ENCODE measurements around the gene NDUFB10. TPM values are rescaled to one million over a fixed set of nuclear protein-coding genes. Genes with fewer than 3 reads are reported as not detected.

The NDUFB10 gene
- total and polyA plus RNA-seq, 4 donors = 93.9 to 195 (median 133) TPM

DNA sequence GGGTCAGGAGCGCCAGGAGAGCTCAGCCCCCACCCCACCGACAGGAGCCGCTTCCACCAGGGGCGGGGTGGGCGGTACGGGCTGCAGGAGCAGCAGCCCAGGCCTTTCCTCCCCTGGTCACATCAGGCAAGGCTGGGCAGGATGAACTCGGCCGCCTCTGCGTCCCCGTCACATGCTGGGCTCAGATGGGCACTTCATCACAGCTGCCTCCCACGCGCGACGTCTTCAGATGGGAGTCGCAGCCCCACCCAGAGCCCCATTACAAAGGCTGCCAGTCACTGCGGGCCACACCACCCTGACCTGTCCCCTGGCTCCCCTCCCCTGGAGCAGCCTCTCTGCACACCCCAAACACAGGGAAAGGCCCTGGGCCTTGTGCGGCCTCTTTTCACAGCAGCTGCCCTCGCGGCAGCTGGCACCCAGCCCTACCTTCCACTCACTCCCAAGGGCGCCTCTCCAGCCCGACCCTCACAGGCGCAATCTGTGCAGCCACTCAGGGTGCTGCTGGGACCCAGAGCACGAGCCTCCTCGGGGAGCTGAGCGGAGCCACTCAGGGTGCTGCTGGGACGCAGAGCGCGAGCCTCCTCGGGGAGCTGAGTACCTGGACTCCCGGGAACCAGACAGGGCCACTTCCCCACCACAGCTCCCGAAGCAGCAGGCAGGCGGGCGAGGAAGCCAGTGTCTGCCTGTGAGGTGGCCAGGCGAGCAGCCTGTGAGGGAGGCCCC is 45.6 kb downstream of the NDUFB10 start:
- Histone ChIP-seq H3K9me3 (ENCODE audit: control insufficient read depth in 4 of 4, low read length in 3 of 4) (no peaks in the 10 kb centered on the region), H3K36me3 (ENCODE audit: control insufficient read depth in 4 of 4, insufficient read depth in 3 of 4, low read depth in 1 of 4, low read length in 3 of 4) (peaks cover 14 to 34% (median 15%) of the 10 kb centered on the region in 4 donors), H3K27me3 (ENCODE audit: control insufficient read depth in 4 of 4, insufficient read depth in 4 of 4, low read length in 3 of 4) (no peaks in the 10 kb centered on the region), H3K4me3 (ENCODE audit: low read depth in 1 of 3, low read length in 3 of 3) (no peak overlapping the region), H3K4me1 (ENCODE audit: control insufficient read depth in 4 of 4, insufficient read depth in 4 of 4, low read length in 3 of 4) (peaks cover 36 to 52% (median 46%) of the 10 kb centered on the region in 4 donors), H3K9ac (ENCODE audit: low read depth in 1 of 2, low read length in 2 of 2) (no peak overlapping the region), H3K27ac (ENCODE audit: low read depth in 1 of 2, low read length in 2 of 2) (no peak overlapping the region)
- DNase-seq (ENCODE audit: low spot score) = no peak
- 82% methylated on average over 34 of the region's 34 CpGs for WGBS
- TF ChIP-seq HNF4G (IDR thresholded peaks at IDR 0.05) = no peak
- no peak for TF ChIP-seq EGR1 (IDR thresholded peaks at IDR 0.05; ENCODE audit: low read depth in 2 of 2)
- no peak for TF ChIP-seq HNF4A (conservative IDR thresholded peaks at IDR 0.05)
- no peak for TF ChIP-seq JUND (IDR thresholded peaks at IDR 0.05)
- TF ChIP-seq, protein P1, sequence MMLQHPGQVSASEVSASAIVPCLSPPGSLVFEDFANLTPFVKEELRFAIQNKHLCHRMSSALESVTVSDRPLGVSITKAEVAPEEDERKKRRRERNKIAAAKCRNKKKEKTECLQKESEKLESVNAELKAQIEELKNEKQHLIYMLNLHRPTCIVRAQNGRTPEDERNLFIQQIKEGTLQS (IDR thresholded peaks at IDR 0.05) = no peak
- no peak for TF ChIP-seq CTCF (IDR thresholded peaks at IDR 0.05; ENCODE audit: low read depth, low read length, missing input control)

DNA sequence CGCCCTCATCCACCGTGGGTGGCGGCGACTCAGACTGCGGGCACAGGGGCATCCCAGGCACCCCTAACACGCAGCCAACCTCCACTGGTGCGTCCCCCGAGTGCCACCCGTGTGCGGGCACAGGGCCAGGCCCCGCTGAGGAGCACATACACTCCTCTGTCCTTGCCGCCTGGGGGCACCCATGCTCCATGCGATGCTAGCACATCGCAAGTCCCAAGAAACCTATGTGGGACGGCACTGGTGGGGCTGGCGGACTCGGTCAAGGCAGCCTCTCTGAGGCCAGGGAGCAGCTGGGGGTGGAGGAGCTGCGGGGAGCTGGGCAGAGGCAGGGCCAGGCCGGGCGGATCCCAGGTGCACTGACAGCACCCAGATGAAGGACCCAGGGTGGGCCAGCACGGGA is 46.3 kb downstream of the NDUFB10 start:
- no peak for DNase-seq (ENCODE audit: low spot score)
- TF ChIP-seq JUND (IDR thresholded peaks at IDR 0.05) (no peak), HNF4A (conservative IDR thresholded peaks at IDR 0.05) (no peak), CTCF (IDR thresholded peaks at IDR 0.05; ENCODE audit: low read depth, low read length, missing input control) (no peak), RXRA (IDR thresholded peaks at IDR 0.05) (no peak), TAF1 (conservative IDR thresholded peaks at IDR 0.05) (no peak), NR2F2 (IDR thresholded peaks at IDR 0.05) (no peak), FOXA2 (IDR thresholded peaks at IDR 0.05) (no peak), SP1 (IDR thresholded peaks at IDR 0.05) (no peak), HNF4G (IDR thresholded peaks at IDR 0.05) (no peak), ZBTB33 (IDR thresholded peaks at IDR 0.05) (no peak), EGR1 (IDR thresholded peaks at IDR 0.05; ENCODE audit: low read depth in 2 of 2) (no peak), FOXA1 (IDR thresholded peaks at IDR 0.05) (no peak)
- TF ChIP-seq, protein P2, sequence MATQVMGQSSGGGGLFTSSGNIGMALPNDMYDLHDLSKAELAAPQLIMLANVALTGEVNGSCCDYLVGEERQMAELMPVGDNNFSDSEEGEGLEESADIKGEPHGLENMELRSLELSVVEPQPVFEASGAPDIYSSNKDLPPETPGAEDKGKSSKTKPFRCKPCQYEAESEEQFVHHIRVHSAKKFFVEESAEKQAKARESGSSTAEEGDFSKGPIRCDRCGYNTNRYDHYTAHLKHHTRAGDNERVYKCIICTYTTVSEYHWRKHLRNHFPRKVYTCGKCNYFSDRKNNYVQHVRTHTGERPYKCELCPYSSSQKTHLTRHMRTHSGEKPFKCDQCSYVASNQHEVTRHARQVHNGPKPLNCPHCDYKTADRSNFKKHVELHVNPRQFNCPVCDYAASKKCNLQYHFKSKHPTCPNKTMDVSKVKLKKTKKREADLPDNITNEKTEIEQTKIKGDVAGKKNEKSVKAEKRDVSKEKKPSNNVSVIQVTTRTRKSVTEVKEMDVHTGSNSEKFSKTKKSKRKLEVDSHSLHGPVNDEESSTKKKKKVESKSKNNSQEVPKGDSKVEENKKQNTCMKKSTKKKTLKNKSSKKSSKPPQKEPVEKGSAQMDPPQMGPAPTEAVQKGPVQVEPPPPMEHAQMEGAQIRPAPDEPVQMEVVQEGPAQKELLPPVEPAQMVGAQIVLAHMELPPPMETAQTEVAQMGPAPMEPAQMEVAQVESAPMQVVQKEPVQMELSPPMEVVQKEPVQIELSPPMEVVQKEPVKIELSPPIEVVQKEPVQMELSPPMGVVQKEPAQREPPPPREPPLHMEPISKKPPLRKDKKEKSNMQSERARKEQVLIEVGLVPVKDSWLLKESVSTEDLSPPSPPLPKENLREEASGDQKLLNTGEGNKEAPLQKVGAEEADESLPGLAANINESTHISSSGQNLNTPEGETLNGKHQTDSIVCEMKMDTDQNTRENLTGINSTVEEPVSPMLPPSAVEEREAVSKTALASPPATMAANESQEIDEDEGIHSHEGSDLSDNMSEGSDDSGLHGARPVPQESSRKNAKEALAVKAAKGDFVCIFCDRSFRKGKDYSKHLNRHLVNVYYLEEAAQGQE (IDR thresholded peaks at IDR 0.05) = no peak
- TF ChIP-seq, protein P1 (IDR thresholded peaks at IDR 0.05) = no peak
- TF ChIP-seq, protein P3, sequence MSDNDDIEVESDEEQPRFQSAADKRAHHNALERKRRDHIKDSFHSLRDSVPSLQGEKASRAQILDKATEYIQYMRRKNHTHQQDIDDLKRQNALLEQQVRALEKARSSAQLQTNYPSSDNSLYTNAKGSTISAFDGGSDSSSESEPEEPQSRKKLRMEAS (IDR thresholded peaks at IDR 0.05) = no peak
- Histone ChIP-seq H3K36me3 (ENCODE audit: control insufficient read depth in 4 of 4, insufficient read depth in 3 of 4, low read depth in 1 of 4, low read length in 3 of 4) (peaks cover 13 to 27% (median 13%) of the 10 kb centered on the region in 4 donors), H3K4me3 (ENCODE audit: low read depth in 1 of 3, low read length in 3 of 3) (no peak overlapping the region), H3K4me1 (ENCODE audit: control insufficient read depth in 4 of 4, insufficient read depth in 4 of 4, low read length in 3 of 4) (peaks cover 36 to 59% (median 53%) of the 10 kb centered on the region in 4 donors), H3K27ac (ENCODE audit: low read depth in 1 of 2, low read length in 2 of 2) (no peak overlapping the region), H3K27me3 (ENCODE audit: control insufficient read depth in 4 of 4, insufficient read depth in 4 of 4, low read length in 3 of 4) (no peaks in the 10 kb centered on the region), H3K9ac (ENCODE audit: low read depth in 1 of 2, low read length in 2 of 2) (no peak overlapping the region), H3K9me3 (ENCODE audit: control insufficient read depth in 4 of 4, low read length in 3 of 4) (no peaks in the 10 kb centered on the region)
- WGBS = 83% methylated on average over 21 of the region's 21 CpGs
